H9 (cell line): Measurements from ENCODE around the gene GOLGA7B. TPM values are rescaled to one million over a fixed set of nuclear protein-coding genes. Genes with fewer than 3 reads are reported as not detected.
A peak's percentile ranks its signal among the peaks of the same experiment; 100 is the strongest.

Experiments used
- DNase-seq: peaks from one replicate; pipeline ENCODE4 v3.0.0-alpha.2; 2017
- H2AFZ ChIP-seq: one replicate; pipeline ENCODE4 v1.6.1; 2013; ENCODE audit warnings: mild to moderate bottlenecking, low read length, control low read depth, moderate library complexity
- H2AK5ac ChIP-seq: 2 replicates; pipeline ENCODE4 v1.6.1; 2013; ENCODE audit warnings: low read length, control low read depth, mixed read lengths; ENCODE audit not compliant: insufficient read length
- H2BK120ac ChIP-seq: one replicate; pipeline ENCODE4 v1.6.1; 2013; ENCODE audit warnings: low read depth, mild to moderate bottlenecking, low read length, control low read depth, inconsistent platforms; ENCODE audit not compliant: poor library complexity, severe bottlenecking
- H2BK12ac ChIP-seq: 2 replicates; pipeline ENCODE4 v1.6.1; 2013; ENCODE audit warnings: low read length, control low read depth, mixed read lengths, low read depth; ENCODE audit not compliant: insufficient read length
- H2BK15ac ChIP-seq: 2 replicates; pipeline ENCODE4 v1.6.1; 2013; ENCODE audit warnings: low read depth, low read length, control low read depth
- H2BK20ac ChIP-seq: one replicate; pipeline ENCODE4 v1.6.1; 2013; ENCODE audit warnings: low read depth, mild to moderate bottlenecking, low read length, control low read depth, inconsistent platforms; ENCODE audit not compliant: poor library complexity, severe bottlenecking
- H2BK5ac ChIP-seq: 2 replicates; pipeline ENCODE4 v1.6.1; 2013; ENCODE audit warnings: low read length, control low read depth, mixed read lengths; ENCODE audit not compliant: insufficient read length
- H3K14ac ChIP-seq: 2 replicates; pipeline ENCODE4 v1.6.1; 2013; ENCODE audit warnings: low read length, control low read depth; ENCODE audit not compliant: insufficient read depth
- H3K18ac ChIP-seq: 2 replicates; pipeline ENCODE4 v1.6.1; 2013; ENCODE audit warnings: low read depth, mild to moderate bottlenecking, mixed read lengths, low read length, control low read depth; ENCODE audit not compliant: insufficient read length
- H3K23ac ChIP-seq: 2 replicates; pipeline ENCODE4 v1.6.1; 2013; ENCODE audit warnings: low read length, control low read depth, mixed read lengths, low read depth; ENCODE audit not compliant: insufficient read length
- H3K23me2 ChIP-seq: 2 replicates; pipeline ENCODE4 v1.6.1; 2013; ENCODE audit warnings: low read depth, mild to moderate bottlenecking, mixed read lengths, low read length, control low read depth; ENCODE audit not compliant: insufficient read length, poor library complexity, severe bottlenecking
- H3K27ac ChIP-seq: 2 replicates; pipeline ENCODE4 v1.5.1; 2013; ENCODE audit warnings: low read length, control low read depth, mixed read lengths, low read depth; ENCODE audit not compliant: insufficient read length
- H3K27me3 ChIP-seq: 2 replicates; pipeline ENCODE4 v1.6.1; 2013; ENCODE audit warnings: low read length, control low read depth, inconsistent platforms; ENCODE audit not compliant: insufficient read depth
- H3K4ac ChIP-seq: 2 replicates; pipeline ENCODE4 v1.6.1; 2013; ENCODE audit warnings: low read depth, mild to moderate bottlenecking, control low read depth, inconsistent platforms, low read length, moderate library complexity
- H3K4me1 ChIP-seq: 2 replicates; pipeline ENCODE4 v1.6.1; 2013; ENCODE audit warnings: low read length, control low read depth, inconsistent platforms; ENCODE audit not compliant: insufficient read depth
- H3K4me2 ChIP-seq: 2 replicates; pipeline ENCODE4 v1.6.1; 2013; ENCODE audit warnings: low read length, control low read depth, mixed read lengths; ENCODE audit not compliant: insufficient read length, insufficient read depth
- H3K56ac ChIP-seq: 2 replicates; pipeline ENCODE4 v1.6.1; 2013; ENCODE audit warnings: low read depth, mild to moderate bottlenecking, mixed read lengths, low read length, control low read depth; ENCODE audit not compliant: insufficient read length
- H3K79me1 ChIP-seq: 2 replicates; pipeline ENCODE4 v1.6.1; 2013; ENCODE audit warnings: low read depth, mild to moderate bottlenecking, moderate library complexity, low read length, control low read depth, inconsistent platforms; ENCODE audit not compliant: insufficient read depth, poor library complexity, severe bottlenecking
- H3K79me2 ChIP-seq: 2 replicates; pipeline ENCODE4 v1.6.1; 2013; ENCODE audit warnings: low read length, control low read depth, inconsistent platforms; ENCODE audit not compliant: insufficient read depth
- H3K9ac ChIP-seq: 2 replicates; pipeline ENCODE4 v1.6.1; 2013; ENCODE audit warnings: low read length, control low read depth, mixed read lengths; ENCODE audit not compliant: insufficient read length; ENCODE audit errors: extremely low read depth
- H3K9me3 ChIP-seq: one replicate; pipeline ENCODE4 v1.6.1; 2013; ENCODE audit warnings: low read depth, low read length, inconsistent platforms; ENCODE audit not compliant: control insufficient read depth
- H3T11ph ChIP-seq: one replicate; pipeline ENCODE4 v1.6.1; 2013; ENCODE audit warnings: mild to moderate bottlenecking, low read length, control low read depth, inconsistent platforms
- H4K20me1 ChIP-seq: one replicate; pipeline ENCODE4 v1.6.1; 2013; ENCODE audit not compliant: control insufficient read depth, insufficient read length, insufficient read depth
- H4K5ac ChIP-seq: 2 replicates; pipeline ENCODE4 v1.6.1; 2013; ENCODE audit warnings: low read depth, mild to moderate bottlenecking, mixed read lengths, low read length, control low read depth; ENCODE audit not compliant: insufficient read length
- H4K8ac ChIP-seq: replicated peaks from 2 replicates; pipeline ENCODE4 v1.6.1; 2013; ENCODE audit warnings: low read length, control low read depth, mixed read lengths, low read depth; ENCODE audit not compliant: insufficient read length
- H4K91ac ChIP-seq: 2 replicates; pipeline ENCODE4 v1.6.1; 2013; ENCODE audit warnings: low read depth, mild to moderate bottlenecking, moderate library complexity, mixed read lengths, low read length, control low read depth; ENCODE audit not compliant: insufficient read length
- H3K27ac Mint-ChIP-seq, 3 experiments: 2 replicates in 2 of 3; 3 replicates in 1 of 3; pipeline ENCODE4 v1.8.0; 2020 to 2021; ENCODE audit warnings: mixed read lengths in 3 of 3, mild to moderate bottlenecking in 1 of 3, moderate library complexity in 1 of 3
- H3K27me3 Mint-ChIP-seq: 2 replicates; pipeline ENCODE4 v1.8.0; 2021; ENCODE audit warnings: low read depth, mild to moderate bottlenecking, moderate library complexity, mixed read lengths
- H3K36me3 Mint-ChIP-seq, 3 experiments: 2 replicates in 2 of 3; 3 replicates in 1 of 3; pipeline ENCODE4 v1.8.0; 2020 to 2021; ENCODE audit warnings: low read depth in 3 of 3, mixed read lengths in 3 of 3; ENCODE audit not compliant: insufficient read depth in 1 of 3
- H3K4me1 Mint-ChIP-seq, 2 experiments: 2 replicates each; pipeline ENCODE4 v1.8.0; 2020; ENCODE audit warnings: mixed read lengths in 2 of 2
- H3K4me3 Mint-ChIP-seq, 2 experiments: 2 replicates in 1 of 2; 3 replicates in 1 of 2; pipeline ENCODE4 v1.8.0; 2020 to 2021; ENCODE audit warnings: mild to moderate bottlenecking in 2 of 2, mixed read lengths in 2 of 2, moderate library complexity in 1 of 2
- H3K9me3 Mint-ChIP-seq, 2 experiments: 2 replicates in 1 of 2; 3 replicates in 1 of 2; pipeline ENCODE4 v1.8.0; 2020; ENCODE audit warnings: mild to moderate bottlenecking in 2 of 2, mixed read lengths in 2 of 2, moderate library complexity in 1 of 2
- WGBS: extraction: QIAGEN DNeasy Blood & Tissue Kit; methylation state at CpG from one replicate; pipeline ENCODE4 v1.1.7; 2013; ENCODE audit warnings: missing lambda C conversion rate, low lambda C conversion rate, mixed read lengths; ENCODE audit not compliant: insufficient read length; ENCODE audit errors: extremely low coverage; 5-methylcytosine and 5-hydroxymethylcytosine counted together
- total RNA-seq: library from RNA; stranded (reverse); gene quantifications from 2 replicates; pipeline ENCODE4 v1.2.1, GENCODE V29; 2021
- TF ChIP-seq, protein P1 (sequence below): fragments of 200-600 bp; sonication (generic); conservative IDR thresholded peaks from 3 replicates; pipeline ENCODE4 v1.8.0; 2021; ENCODE audit warnings: antibody characterized with exemption, mild to moderate bottlenecking

Gene GOLGA7B
- total RNA-seq, 1 experiment from 2014 or later = 0.04 TPM

- Histone ChIP-seq H4K5ac (no peak overlapping the region), H2BK120ac (no peak overlapping the region), H2BK20ac (no peak overlapping the region), H3K4me1 (no peaks in the 10 kb centered on the region), H2BK15ac (no peak overlapping the region), H3K79me1 (no peaks in the 10 kb centered on the region), H3K56ac (no peak overlapping the region), H3K9ac (no peak overlapping the region), H3K23me2 (no peaks in the 10 kb centered on the region), H3K27ac (no peak overlapping the region), H2AK5ac (no peak overlapping the region), H4K20me1 (no peaks in the 10 kb centered on the region), H3K23ac (no peak overlapping the region), H4K91ac (no peak overlapping the region), H3K27me3 (no peaks in the 10 kb centered on the region), H2BK12ac (no peak overlapping the region), H4K8ac (no peak overlapping the region), H3K79me2 (no peaks in the 10 kb centered on the region), H2AFZ (no peak overlapping the region), H3K4me2 (no peak overlapping the region), H2BK5ac (no peak overlapping the region), H3T11ph (no peak overlapping the region), H3K14ac (no peak overlapping the region), H3K4ac (no peak overlapping the region), H3K18ac (no peak overlapping the region), H3K9me3 (no peaks in the 10 kb centered on the region)
- peaks cover 3 to 19% of the 10 kb centered on the region in 2 experiments; a peak in 2 of 4 replicates for H3K4me1 Mint-ChIP-seq
- TF ChIP-seq, protein P1, sequence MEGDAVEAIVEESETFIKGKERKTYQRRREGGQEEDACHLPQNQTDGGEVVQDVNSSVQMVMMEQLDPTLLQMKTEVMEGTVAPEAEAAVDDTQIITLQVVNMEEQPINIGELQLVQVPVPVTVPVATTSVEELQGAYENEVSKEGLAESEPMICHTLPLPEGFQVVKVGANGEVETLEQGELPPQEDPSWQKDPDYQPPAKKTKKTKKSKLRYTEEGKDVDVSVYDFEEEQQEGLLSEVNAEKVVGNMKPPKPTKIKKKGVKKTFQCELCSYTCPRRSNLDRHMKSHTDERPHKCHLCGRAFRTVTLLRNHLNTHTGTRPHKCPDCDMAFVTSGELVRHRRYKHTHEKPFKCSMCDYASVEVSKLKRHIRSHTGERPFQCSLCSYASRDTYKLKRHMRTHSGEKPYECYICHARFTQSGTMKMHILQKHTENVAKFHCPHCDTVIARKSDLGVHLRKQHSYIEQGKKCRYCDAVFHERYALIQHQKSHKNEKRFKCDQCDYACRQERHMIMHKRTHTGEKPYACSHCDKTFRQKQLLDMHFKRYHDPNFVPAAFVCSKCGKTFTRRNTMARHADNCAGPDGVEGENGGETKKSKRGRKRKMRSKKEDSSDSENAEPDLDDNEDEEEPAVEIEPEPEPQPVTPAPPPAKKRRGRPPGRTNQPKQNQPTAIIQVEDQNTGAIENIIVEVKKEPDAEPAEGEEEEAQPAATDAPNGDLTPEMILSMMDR = no peak
- no peak for DNase-seq
- H3K27ac Mint-ChIP-seq = 0 out of 7 replicates have a peak overlapping the region, but pooled peaks of 1 of the 3 experiments have one; percentile 5
- H3K27me3 Mint-ChIP-seq = peaks cover 49% of the 10 kb centered on the region
- no CpG with 5 or more reads among the region's 2 CpGs for WGBS
- no peak overlapping the region for H3K4me3 Mint-ChIP-seq
- H3K9me3 Mint-ChIP-seq = no peaks in the 10 kb centered on the region
- H3K36me3 Mint-ChIP-seq = no peaks in the 10 kb centered on the region
Observed at GRCh38 chr10:97913193-97913592, 63.5 kb downstream of the GOLGA7B start.
